ENCODE results near the gene LRG1. TPM values are rescaled to one million over a fixed set of nuclear protein-coding genes. Genes with fewer than 3 reads are reported as not detected.
"Not testable (repeated sequence)": the region's sequence is repeated elsewhere in the genome, so short reads cannot be mapped to it uniquely, and the experiment has no call there.

LRG1 gene
- total RNA-seq, 1 donor from 2014 or later, result not detected

- Histone ChIP-seq H3K9me3 (ENCODE audit: low read depth) (no peaks in the 10 kb centered on the region), H3K36me3 (no peaks in the 10 kb centered on the region), H3F3A (ENCODE audit: low read depth) (no peaks in the 10 kb centered on the region), H3K4me1 (no peaks in the 10 kb centered on the region), H3K9ac (no peak overlapping the region), H3K4me2 (no peak overlapping the region), H3K27me3 (no peaks in the 10 kb centered on the region), H3K79me2 (ENCODE audit: low read depth) (no peaks in the 10 kb centered on the region), H3K4me3 (no peak overlapping the region), H3K27ac (no peak overlapping the region), H4K20me1 (ENCODE audit: low read depth) (peaks cover 10% of the 10 kb centered on the region), H2AFZ (replicated peaks) (no peak overlapping the region)
- DNase-seq (ENCODE audit: low spot score), result no peak
- Mint-ChIP-seq H3K4me1 (no peaks in the 10 kb centered on the region), H3K4me3 (no peak overlapping the region), H3K27me3 (ENCODE audit: insufficient read depth, low read depth) (no peaks in the 10 kb centered on the region), H3K36me3 (peaks cover 3% of the 10 kb centered on the region), H3K9me3 (no peaks in the 10 kb centered on the region), H3K27ac (no peak overlapping the region)
- no peak for TF ChIP-seq EZH2phosphoT487 (IDR thresholded peaks at IDR 0.05)
- TF ChIP-seq, protein P1, sequence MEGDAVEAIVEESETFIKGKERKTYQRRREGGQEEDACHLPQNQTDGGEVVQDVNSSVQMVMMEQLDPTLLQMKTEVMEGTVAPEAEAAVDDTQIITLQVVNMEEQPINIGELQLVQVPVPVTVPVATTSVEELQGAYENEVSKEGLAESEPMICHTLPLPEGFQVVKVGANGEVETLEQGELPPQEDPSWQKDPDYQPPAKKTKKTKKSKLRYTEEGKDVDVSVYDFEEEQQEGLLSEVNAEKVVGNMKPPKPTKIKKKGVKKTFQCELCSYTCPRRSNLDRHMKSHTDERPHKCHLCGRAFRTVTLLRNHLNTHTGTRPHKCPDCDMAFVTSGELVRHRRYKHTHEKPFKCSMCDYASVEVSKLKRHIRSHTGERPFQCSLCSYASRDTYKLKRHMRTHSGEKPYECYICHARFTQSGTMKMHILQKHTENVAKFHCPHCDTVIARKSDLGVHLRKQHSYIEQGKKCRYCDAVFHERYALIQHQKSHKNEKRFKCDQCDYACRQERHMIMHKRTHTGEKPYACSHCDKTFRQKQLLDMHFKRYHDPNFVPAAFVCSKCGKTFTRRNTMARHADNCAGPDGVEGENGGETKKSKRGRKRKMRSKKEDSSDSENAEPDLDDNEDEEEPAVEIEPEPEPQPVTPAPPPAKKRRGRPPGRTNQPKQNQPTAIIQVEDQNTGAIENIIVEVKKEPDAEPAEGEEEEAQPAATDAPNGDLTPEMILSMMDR (IDR thresholded peaks at IDR 0.05), result peak; percentile 28
These were observed 7.7 kb upstream of the LRG1 start for GRCh38 chr19:4547303-4548237.

- Mint-ChIP-seq H3K27ac (no peak overlapping the region), H3K4me1 (no peaks in the 10 kb centered on the region), H3K4me3 (no peak overlapping the region), H3K36me3 (peaks cover 2% of the 10 kb centered on the region), H3K27me3 (ENCODE audit: insufficient read depth, low read depth) (peaks cover 4% of the 10 kb centered on the region), H3K9me3 (no peaks in the 10 kb centered on the region)
- H3K4me3 ChIP-seq, result no peak overlapping the region
- no peak for DNase-seq (ENCODE audit: low spot score)
- H3K27me3 ChIP-seq, result no peaks in the 10 kb centered on the region
- no peaks in the 10 kb centered on the region for H3K9me3 ChIP-seq (ENCODE audit: low read depth)
- H3K4me1 ChIP-seq, result no peaks in the 10 kb centered on the region
- no peak overlapping the region for H3K4me2 ChIP-seq
- no peaks in the 10 kb centered on the region for H3K36me3 ChIP-seq
- no peak for TF ChIP-seq EZH2 (IDR thresholded peaks at IDR 0.05)
- TF ChIP-seq, protein P1 (IDR thresholded peaks at IDR 0.05), result no peak
- no peak for TF ChIP-seq EZH2phosphoT487 (IDR thresholded peaks at IDR 0.05)
- H2AFZ ChIP-seq (replicated peaks), result no peak overlapping the region
- H3K9ac ChIP-seq, result no peak overlapping the region
- peaks cover 7% of the 10 kb centered on the region for H4K20me1 ChIP-seq (ENCODE audit: low read depth)
- H3F3A ChIP-seq (ENCODE audit: low read depth), result peaks cover 2% of the 10 kb centered on the region
- H3K27ac ChIP-seq, result no peak overlapping the region
- H3K79me2 ChIP-seq (ENCODE audit: low read depth), result no peaks in the 10 kb centered on the region
These were observed 4.2 kb upstream of the LRG1 start for GRCh38 chr19:4543842-4544647.

- no peaks in the 10 kb centered on the region for H3K9me3 Mint-ChIP-seq
- Histone ChIP-seq H2AFZ (replicated peaks) (no peak overlapping the region), H4K20me1 (ENCODE audit: low read depth) (peaks cover 7% of the 10 kb centered on the region), H3K9ac (no peak overlapping the region), H3K27ac (no peak overlapping the region), H3K4me1 (no peaks in the 10 kb centered on the region), H3K36me3 (no peaks in the 10 kb centered on the region), H3F3A (ENCODE audit: low read depth) (peaks cover 2% of the 10 kb centered on the region), H3K4me3 (no peak overlapping the region), H3K27me3 (peaks cover under 1% of the 10 kb centered on the region), H3K4me2 (no peak overlapping the region), H3K79me2 (ENCODE audit: low read depth) (no peaks in the 10 kb centered on the region), H3K9me3 (ENCODE audit: low read depth) (no peaks in the 10 kb centered on the region)
- H3K27me3 Mint-ChIP-seq (ENCODE audit: insufficient read depth, low read depth), result peaks cover 4% of the 10 kb centered on the region
- no peak for DNase-seq (ENCODE audit: low spot score)
- no peaks in the 10 kb centered on the region for H3K4me1 Mint-ChIP-seq
- H3K4me3 Mint-ChIP-seq, result peak overlapping the region; percentile 43
- no peak for TF ChIP-seq EZH2phosphoT487 (IDR thresholded peaks at IDR 0.05)
- TF ChIP-seq, protein P1 (IDR thresholded peaks at IDR 0.05), result no peak
- no peak for TF ChIP-seq EZH2 (IDR thresholded peaks at IDR 0.05)
- no peaks in the 10 kb centered on the region for H3K36me3 Mint-ChIP-seq
- no peak overlapping the region for H3K27ac Mint-ChIP-seq
These were observed 3.3 kb upstream of the LRG1 start for GRCh38 chr19:4542896-4543841.

DNA sequence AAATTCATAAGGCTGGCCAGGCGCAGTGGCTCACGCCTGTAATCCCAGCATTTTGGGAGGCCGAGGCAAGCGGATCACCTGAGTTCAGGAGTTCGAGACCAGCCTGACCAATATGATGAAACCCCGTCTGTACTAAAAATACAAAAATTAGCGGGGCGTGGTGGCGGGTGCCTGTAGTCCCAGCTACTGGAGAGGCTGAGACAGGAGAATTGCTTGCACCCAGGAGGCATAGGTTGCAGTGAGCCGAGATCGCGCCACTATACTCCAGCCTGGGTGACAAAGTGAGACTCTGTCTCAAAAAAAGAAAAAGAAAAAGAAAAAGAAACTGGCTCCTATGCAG, 1.9 kb upstream of the LRG1 start:
- not testable (repeated sequence) for H4K20me1 ChIP-seq (ENCODE audit: low read depth); H3K4me1 ChIP-seq; H3K9me3 Mint-ChIP-seq; DNase-seq (ENCODE audit: low spot score); H3K9ac ChIP-seq; H3K4me2 ChIP-seq; H3K9me3 ChIP-seq (ENCODE audit: low read depth); H2AFZ ChIP-seq (replicated peaks); H3K36me3 Mint-ChIP-seq; H3K27ac Mint-ChIP-seq; H3K36me3 ChIP-seq; H3F3A ChIP-seq (ENCODE audit: low read depth); H3K4me3 ChIP-seq; H3K4me1 Mint-ChIP-seq; H3K27ac ChIP-seq; H3K27me3 Mint-ChIP-seq (ENCODE audit: insufficient read depth, low read depth); H3K79me2 ChIP-seq (ENCODE audit: low read depth); H3K4me3 Mint-ChIP-seq
- H3K27me3 ChIP-seq, result peaks cover 13% of the 10 kb centered on the region
